GM21619 (cell line): ENCODE results near the gene FCER1G.
"Not testable (repeated sequence)": the region's sequence is repeated elsewhere in the genome, so short reads cannot be mapped to it uniquely, and the experiment has no call there.

Source experiments
- ATAC-seq: cut with Tn5 transposase; IDR thresholded peaks from one replicate; pipeline ENCODE4 v1.9.1; 2021; ENCODE audit not compliant: unreplicated experiment

FCER1G gene

GRCh38 chr1:161228032-161228431 is 12.9 kb downstream of the FCER1G start:
- no peak for ATAC-seq

- ATAC-seq = no peak
Measured at GRCh38 chr1:161229896-161230295, 14.8 kb downstream of the FCER1G start.

GRCh38 chr1:161230762-161231161 is 15.7 kb downstream of the FCER1G start:
- no peak for ATAC-seq

- no peak for ATAC-seq
Measured at GRCh38 chr1:161233102-161233501, 18.0 kb downstream of the FCER1G start.

- ATAC-seq = no peak
Measured at GRCh38 chr1:161235957-161236775, 21.1 kb downstream of the FCER1G start.

- ATAC-seq = no peak
Measured at GRCh38 chr1:161238039-161238473, 23.0 kb downstream of the FCER1G start, which contains the start of gene NR1I3. TSS of gene NR1I3 (minus strand) at chr1:161238203. CDS start at chr1:161236565, 1,638 bp downstream.

- ATAC-seq = no peak
Measured at GRCh38 chr1:161241682-161242081, 26.6 kb downstream of the FCER1G start.

GRCh38 chr1:161242313-161242712 is 27.2 kb downstream of the FCER1G start:
- ATAC-seq = no peak

GRCh38 chr1:161244888-161245287 is 29.8 kb downstream of the FCER1G start:
- ATAC-seq = no peak

- ATAC-seq = not testable (repeated sequence)
Measured at GRCh38 chr1:161250100-161250499, 35.0 kb downstream of the FCER1G start.

- no peak for ATAC-seq
Measured at GRCh38 chr1:161250829-161251228, 35.7 kb downstream of the FCER1G start.

- no peak for ATAC-seq
Measured at GRCh38 chr1:161251579-161251978, 36.5 kb downstream of the FCER1G start.

GRCh38 chr1:161255302-161255701 is 40.2 kb downstream of the FCER1G start:
- not testable (repeated sequence) for ATAC-seq

GRCh38 chr1:161255955-161256520 is 40.9 kb downstream of the FCER1G start:
- ATAC-seq = not testable (repeated sequence)

- not testable (repeated sequence) for ATAC-seq
Measured at GRCh38 chr1:161257109-161257508, 42.0 kb downstream of the FCER1G start.

GRCh38 chr1:161258439-161259344 is 43.6 kb downstream of the FCER1G start, which contains the start of gene PCP4L1:
TSS of gene PCP4L1 (plus strand) at chr1:161258745. CDS start at chr1:161258975, 230 bp downstream.
- peak; percentile 50 for ATAC-seq

GRCh38 chr1:161259345-161259702 is 44.2 kb downstream of the FCER1G start:
- no peak for ATAC-seq

- no peak for ATAC-seq
Measured at GRCh38 chr1:161259765-161260164, 44.7 kb downstream of the FCER1G start.

GRCh38 chr1:161260376-161261260 is 45.5 kb downstream of the FCER1G start:
- ATAC-seq = no peak
